GM12878 (cell line): ENCODE measurements around the gene UBE3B. TPM values are rescaled to one million over a fixed set of nuclear protein-coding genes. Genes with fewer than 3 reads are reported as not detected.

Experiments
- ATAC-seq: fragments of 200-7000 bp; cut with Tn5 transposase; 3 replicates; pipeline ENCODE4 v1.9.1; 2020; ENCODE audit warnings: mild to moderate bottlenecking, moderate library complexity
- BruUV-seq: library from RNA; stranded (reverse); fragments of 400-500 nt; replicated peaks from 2 replicates; lab custom pipeline; 2021; lab: Mats Ljungman, UMichigan
- CTCF ChIA-PET: fragments of 300-600 bp; sonication (Branson Sonifier 250); formaldehyde crosslinking; extraction: SDS; loops from one replicate; lab custom pipeline; 2021; ENCODE audit warnings: inconsistent platforms; lab: Yijun Ruan, JAX
- POLR2A ChIA-PET: fragments of 350-600 bp; formaldehyde crosslinking; extraction: SDS; loops from one replicate; lab custom pipeline; 2021; ENCODE audit warnings: inconsistent platforms; lab: Charles Lee
- RAD21 ChIA-PET: fragments of 300-600 bp; sonication (Branson Sonifier 250); formaldehyde crosslinking; loops from one replicate; lab custom pipeline; 2023; ENCODE audit warnings: antibody characterized with exemption; ENCODE audit not compliant: unreplicated experiment; lab: Charles Lee
- SMC1A ChIA-PET: fragments of 300-600 bp; sonication (Branson Sonifier 250); formaldehyde crosslinking; loops from one replicate; lab custom pipeline; 2023; ENCODE audit not compliant: unreplicated experiment, uncharacterized antibody; lab: Charles Lee
- DNase-seq: peaks from one replicate; pipeline ENCODE4 v3.0.0-alpha.2; 2011; ENCODE audit warnings: low read depth, low spot score
- FAIRE-seq: peaks from 3 replicates; lab custom pipeline; 2011; peaks lifted over from hg19 to GRCh38; lab: Jason Lieb, UNC
- H2AFZ ChIP-seq: 2 replicates; pipeline ENCODE4 v1.6.0; 2011; ENCODE audit warnings: low read depth, low read length, control low read depth; ENCODE audit not compliant: control insufficient read depth
- H3K27ac ChIP-seq: 2 replicates; pipeline ENCODE4 v1.5.1; 2011; ENCODE audit warnings: control low read depth; ENCODE audit not compliant: control insufficient read depth, insufficient read depth
- H3K27me3 ChIP-seq, 2 experiments: replicated peaks in 1 of 2; 2 replicates each; pipeline versions ENCODE4 v1.6.0 to v1.6.1; 2011; ENCODE audit warnings: low read length in 1 of 2; ENCODE audit not compliant: control insufficient read depth in 2 of 2, insufficient read depth in 2 of 2
- H3K36me3 ChIP-seq, 2 experiments: 2 replicates each; pipeline ENCODE4 v1.5.1; 2011; ENCODE audit warnings: low read length in 1 of 2; ENCODE audit not compliant: control insufficient read depth in 2 of 2, insufficient read depth in 2 of 2
- H3K4me1 ChIP-seq: 2 replicates; pipeline ENCODE4 v1.6.1; 2011; ENCODE audit warnings: mild to moderate bottlenecking, low read length, moderate library complexity, mixed read lengths; ENCODE audit not compliant: control insufficient read depth, insufficient read depth
- H3K4me2 ChIP-seq: 2 replicates; pipeline ENCODE4 v1.6.0; 2011; ENCODE audit warnings: control low read depth; ENCODE audit not compliant: control insufficient read depth, insufficient read depth
- H3K4me3 ChIP-seq: fragments of 200-600 bp; sonication (generic); 2 replicates; pipeline ENCODE4 v1.5.1; 2016
- H3K79me2 ChIP-seq: 2 replicates; pipeline ENCODE4 v1.6.0; 2011; ENCODE audit warnings: low read length; ENCODE audit not compliant: control insufficient read depth, insufficient read depth
- H3K9ac ChIP-seq: 2 replicates; pipeline ENCODE4 v1.8.0; 2011; ENCODE audit warnings: low read length, control low read depth, mixed read lengths; ENCODE audit not compliant: control insufficient read depth, insufficient read depth
- H3K9me3 ChIP-seq: replicated peaks from 3 replicates; pipeline ENCODE4 v1.5.1; 2011; ENCODE audit warnings: mild to moderate bottlenecking, low read length; ENCODE audit not compliant: control insufficient read depth, insufficient read depth
- H4K20me1 ChIP-seq: 2 replicates; pipeline ENCODE4 v1.6.0; 2011; ENCODE audit not compliant: control insufficient read depth, insufficient read depth
- ASH2L ChIP-seq: fragments of 300-600, 200-600 bp; sonication (generic); IDR thresholded peaks from 2 replicates; pipeline ENCODE4 v1.6.1; 2017; ENCODE audit warnings: low read depth, mild to moderate bottlenecking, borderline replicate concordance
- BACH1 ChIP-seq: fragments of 450-650 bp; IDR thresholded peaks from 2 replicates; pipeline ENCODE4 v1.6.1; 2017; ENCODE audit warnings: mild to moderate bottlenecking, borderline replicate concordance
- BHLHE40 ChIP-seq, 2 experiments: fragments of 450-650 bp in 1 of 2; IDR thresholded peaks; 2 replicates each; pipeline ENCODE4 v1.6.1; 2011 to 2017; ENCODE audit warnings: low read depth in 2 of 2, borderline replicate concordance in 1 of 2, improper control_type of control experiment in 1 of 2, low read length in 1 of 2, mild to moderate bottlenecking in 1 of 2
- EZH2 ChIP-seq: IDR thresholded peaks from 2 replicates; pipeline ENCODE4 v1.6.1; 2012; ENCODE audit warnings: low read depth, mild to moderate bottlenecking, control low read depth, inconsistent platforms, low read length, borderline replicate concordance; ENCODE audit not compliant: control insufficient read depth
- MTA2 ChIP-seq: fragments of 450-650 bp; IDR thresholded peaks from 2 replicates; pipeline ENCODE4 v1.6.1; 2016; ENCODE audit warnings: low read depth, mild to moderate bottlenecking, moderate library complexity
- NR2C1 ChIP-seq: fragments of 450-650 bp; IDR thresholded peaks from 2 replicates; pipeline ENCODE4 v1.6.1; 2017; ENCODE audit warnings: antibody characterized with exemption, mild to moderate bottlenecking, moderate library complexity
- PAX8 ChIP-seq: fragments of 450-650 bp; IDR thresholded peaks from 2 replicates; pipeline ENCODE4 v1.6.1; 2017; ENCODE audit warnings: mild to moderate bottlenecking, moderate library complexity
- POLR2A ChIP-seq: IDR thresholded peaks from 2 replicates; pipeline ENCODE4 v1.6.1; 2011; ENCODE audit warnings: low read depth, mild to moderate bottlenecking, low read length
- SIX5 ChIP-seq: IDR thresholded peaks from 2 replicates; pipeline ENCODE4 v1.6.1; 2011; ENCODE audit warnings: mild to moderate bottlenecking, low read depth, low read length, moderate library complexity; ENCODE audit not compliant: severe bottlenecking
- SMC3 ChIP-seq: IDR thresholded peaks from 2 replicates; pipeline ENCODE4 v1.6.1; 2011; ENCODE audit warnings: low read length, improper control_type of control experiment, borderline replicate concordance
- TBL1XR1 ChIP-seq: IDR thresholded peaks from 2 replicates; pipeline ENCODE4 v1.6.1; 2012; ENCODE audit warnings: low read depth, low read length, improper control_type of control experiment
- WGBS: methylation state at CpG from one replicate; pipeline ENCODE4 v1.1.6; 2016; ENCODE audit warnings: low lambda C conversion rate; ENCODE audit not compliant: insufficient replicate concordance, insufficient coverage; ENCODE audit errors: missing lambda C conversion rate; 5-methylcytosine and 5-hydroxymethylcytosine counted together
- in situ Hi-C: fragments of 300-500 bp; cut with MboI; formaldehyde crosslinking; loops from 9 replicates; pipeline ENCODE4 v1.14.3; 2018; ENCODE audit warnings: mixed read lengths
- intact Hi-C: fragments of 100-400 bp; cut with micrococcal nuclease; formaldehyde crosslinking; loops from one replicate; pipeline ENCODE4 v1.14.2; 2022; ENCODE audit not compliant: unreplicated experiment
- polyA plus RNA-seq, 11 experiments: library from polyadenylated mRNA; depleted of rRNA in 4 of 11; unstranded in 6 of 11; stranded (reverse) in 5 of 11; fragments of >200 nt; fragmentation: Nextera tagmentation in 4 of 11; fragmentation: Illumina TruSeq in 1 of 11; extraction: Ambion mirVana in 4 of 11; extraction: Trizol in 1 of 11; gene quantifications; 1 replicate in 1 of 11; 2 replicates in 10 of 11; pipeline versions ENCODE4 v1.2.1 to v1.2.3, GENCODE V29; 2011 to 2016; ENCODE audit warnings: inconsistent platforms in 2 of 11, missing spikeins in 2 of 11, low read depth in 1 of 11
- total RNA-seq, 4 experiments: library from RNA; depleted of rRNA in 3 of 4; stranded (reverse); fragments of >200 nt in 3 of 4; fragmentation: Illumina TruSeq in 1 of 4; extraction: Trizol in 1 of 4; gene quantifications; 2 replicates each; pipeline versions ENCODE4 v1.2.1 to v1.2.3, GENCODE V29; 2013 to 2021
- TF ChIP-seq, protein P1 (sequence below): fragments of 450-650 bp; IDR thresholded peaks from 2 replicates; pipeline ENCODE4 v1.6.1; 2017; ENCODE audit warnings: borderline replicate concordance

UBE3B gene
- total and polyA plus RNA-seq, 10 of the 15 experiments (the other 5 are each of a cell fraction or from before 2014, with no cell fraction given): 7.4 to 25.3 (median 17.1) TPM

GRCh38 chr12:109487181-109488050 lies 10.0 kb downstream of the UBE3B start:
- in situ Hi-C loops: no loop called here
- no peaks in the 10 kb centered on the region for H3K4me1 ChIP-seq
- no TSS peak for BruUV-seq
- ChIA-PET SMC1A (no interaction called here), CTCF (no interaction called here)
- ATAC-seq: no peak
- intact Hi-C loops: no loop called here
- 88% methylated on average over 9 of the region's 9 CpGs for WGBS
- no peak overlapping the region for H3K27ac ChIP-seq
- no peak overlapping the region for H2AFZ ChIP-seq
- no peaks in the 10 kb centered on the region for H3K27me3 ChIP-seq
- no peak overlapping the region for H3K4me2 ChIP-seq
- no peak for TF ChIP-seq BHLHE40 (IDR thresholded peaks at IDR 0.05; ENCODE audit: borderline replicate concordance in 1 of 2, low read depth in 2 of 2, low read length in 1 of 2)
- TF ChIP-seq EZH2: no peak
- no peak for TF ChIP-seq SMC3
- no peak for TF ChIP-seq MTA2
- no peak for TF ChIP-seq POLR2A
- TF ChIP-seq PAX8: no peak
- TF ChIP-seq, all 136 proteins: peak for 0
- no peaks in the 10 kb centered on the region for H3K79me2 ChIP-seq
- H3K9ac ChIP-seq: no peak overlapping the region
- H4K20me1 ChIP-seq: no peaks in the 10 kb centered on the region
- FAIRE-seq (no peak), DNase-seq (no peak)
- RAD21 ChIA-PET: no interaction called here
- no peaks in the 10 kb centered on the region for H3K9me3 ChIP-seq
- no peak overlapping the region for H3K4me3 ChIP-seq
- POLR2A ChIA-PET: no interaction called here
- H3K36me3 ChIP-seq: peaks cover 4 to 17% of the 10 kb centered on the region in 2 experiments

DNA sequence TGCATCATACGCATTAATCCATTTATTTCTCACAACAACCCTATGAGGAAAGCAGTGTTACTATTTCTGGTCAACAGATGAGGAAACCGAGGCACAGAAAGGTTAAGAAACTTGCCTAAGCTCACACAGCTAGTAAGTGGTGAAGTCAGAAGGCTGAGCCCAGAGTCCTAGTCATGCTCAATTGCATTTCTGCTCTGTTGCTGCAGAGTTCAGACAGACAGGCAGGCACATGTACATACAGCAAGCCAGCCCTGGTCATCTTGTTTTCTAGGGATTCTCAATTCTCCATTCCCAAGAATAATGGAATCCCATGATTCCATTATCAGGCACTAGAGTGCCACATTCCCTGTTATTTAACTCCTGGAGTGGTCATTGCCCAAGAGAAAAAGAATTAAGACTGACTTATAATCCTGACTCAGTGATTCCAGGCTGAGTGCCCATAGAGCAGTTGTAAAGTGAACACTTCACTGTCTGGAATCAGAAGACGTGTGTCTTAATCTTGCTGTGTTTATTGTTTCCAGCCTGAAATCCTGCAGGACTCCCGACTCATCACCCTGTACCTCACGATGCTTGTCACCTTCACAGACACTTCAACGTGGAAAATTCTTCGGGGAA lies 10.7 kb downstream of the UBE3B start:
- no peaks in the 10 kb centered on the region for H3K9me3 ChIP-seq
- H3K27ac ChIP-seq: no peak overlapping the region
- H3K79me2 ChIP-seq: no peaks in the 10 kb centered on the region
- no peak for ATAC-seq
- no peaks in the 10 kb centered on the region for H3K4me1 ChIP-seq
- H3K27me3 ChIP-seq: no peaks in the 10 kb centered on the region
- no peak for FAIRE-seq
- CTCF ChIA-PET: no interaction called here
- no peak for DNase-seq
- POLR2A ChIA-PET: no interaction called here
- no peak overlapping the region for H3K4me3 ChIP-seq
- H3K4me2 ChIP-seq: no peak overlapping the region
- no TSS peak for BruUV-seq
- in situ Hi-C loops: no loop called here
- H2AFZ ChIP-seq: no peak overlapping the region
- 80% methylated on average over 7 of the region's 7 CpGs for WGBS
- H4K20me1 ChIP-seq: no peaks in the 10 kb centered on the region
- SMC1A ChIA-PET: no interaction called here
- intact Hi-C loops: no loop called here
- peaks cover 4 to 17% of the 10 kb centered on the region in 2 experiments for H3K36me3 ChIP-seq
- RAD21 ChIA-PET: no interaction called here
- no peak overlapping the region for H3K9ac ChIP-seq
- no peak for TF ChIP-seq TBL1XR1
- TF ChIP-seq ASH2L: no peak
- TF ChIP-seq NR2C1: no peak
- no peak for TF ChIP-seq POLR2A
- TF ChIP-seq BACH1: no peak
- no peak for TF ChIP-seq SIX5
- TF ChIP-seq, protein P1, sequence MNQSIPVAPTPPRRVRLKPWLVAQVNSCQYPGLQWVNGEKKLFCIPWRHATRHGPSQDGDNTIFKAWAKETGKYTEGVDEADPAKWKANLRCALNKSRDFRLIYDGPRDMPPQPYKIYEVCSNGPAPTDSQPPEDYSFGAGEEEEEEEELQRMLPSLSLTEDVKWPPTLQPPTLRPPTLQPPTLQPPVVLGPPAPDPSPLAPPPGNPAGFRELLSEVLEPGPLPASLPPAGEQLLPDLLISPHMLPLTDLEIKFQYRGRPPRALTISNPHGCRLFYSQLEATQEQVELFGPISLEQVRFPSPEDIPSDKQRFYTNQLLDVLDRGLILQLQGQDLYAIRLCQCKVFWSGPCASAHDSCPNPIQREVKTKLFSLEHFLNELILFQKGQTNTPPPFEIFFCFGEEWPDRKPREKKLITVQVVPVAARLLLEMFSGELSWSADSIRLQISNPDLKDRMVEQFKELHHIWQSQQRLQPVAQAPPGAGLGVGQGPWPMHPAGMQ: no peak
